Measurements from ENCODE around the gene POLR1E.

GRCh38 chr9:37549527-37549926 is 63.8 kb downstream of the POLR1E start:
- TF ChIP-seq CTCF (IDR thresholded peaks at IDR 0.05; ENCODE audit: low read depth, low read length, poor library complexity, severe bottlenecking) (no peak), EZH2phosphoT487 (IDR thresholded peaks at IDR 0.05; ENCODE audit: borderline replicate concordance, low read length) (no peak)
